WI38 (cell line): Measurements from ENCODE around the gene CCDC137.

ENCODE experiments used
- H3K4me3 ChIP-seq: 2 replicates; pipeline ENCODE4 v1.5.1; 2011; ENCODE audit warnings: low read depth, mild to moderate bottlenecking, control low read depth, low read length
- CTCF ChIP-seq: IDR thresholded peaks from 2 replicates; pipeline ENCODE4 v1.5.1; 2012; ENCODE audit warnings: low read depth, mild to moderate bottlenecking, control low read depth, low read length

The CCDC137 gene

DNA sequence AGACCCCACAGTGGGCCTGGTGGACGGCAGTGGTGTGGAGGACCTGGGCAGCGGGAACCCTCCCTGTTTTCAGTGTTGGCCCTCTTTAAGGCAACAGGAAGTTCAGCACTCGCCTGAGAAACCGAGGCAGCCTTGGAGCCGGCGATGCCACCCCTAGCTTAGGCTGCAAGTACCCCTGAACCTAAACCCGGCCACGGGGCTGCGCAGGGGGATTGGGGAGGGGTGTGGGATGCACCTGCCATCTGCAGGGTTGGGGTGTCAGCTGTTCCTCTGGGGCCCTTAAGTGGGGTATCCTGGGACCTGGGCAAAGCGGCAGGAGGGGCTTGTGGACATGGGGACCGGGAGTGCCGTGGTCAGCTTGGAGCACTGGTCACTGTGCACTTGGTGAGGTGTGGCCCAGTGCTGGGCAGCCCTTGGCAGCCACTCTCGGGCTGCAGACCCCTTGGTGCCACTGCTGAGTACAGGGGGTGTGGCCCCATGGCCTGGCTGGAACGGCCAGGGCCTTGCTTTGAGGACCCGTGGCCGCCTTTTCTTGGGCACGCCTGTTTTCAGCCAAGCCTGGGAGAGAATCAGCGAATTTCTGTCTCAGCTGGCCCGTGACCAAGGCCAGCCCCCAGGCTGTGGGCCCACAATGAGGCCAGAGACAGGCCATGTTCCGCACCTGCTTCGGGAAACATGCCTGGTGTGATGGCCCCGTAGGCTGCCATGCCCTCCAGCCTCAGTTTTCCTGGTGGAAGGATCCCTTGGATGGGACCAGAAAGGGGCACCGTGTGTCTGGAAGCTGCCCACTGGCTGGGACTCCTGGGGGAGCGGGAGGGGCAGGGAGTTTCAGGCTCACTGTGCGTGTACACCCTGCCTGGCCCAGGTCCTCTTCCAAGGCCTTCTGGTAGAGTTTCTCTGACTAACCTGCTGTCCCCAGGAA lies 41.4 kb downstream of the CCDC137 start:
- no peak for TF ChIP-seq CTCF
- H3K4me3 ChIP-seq, result no peak overlapping the region

DNA sequence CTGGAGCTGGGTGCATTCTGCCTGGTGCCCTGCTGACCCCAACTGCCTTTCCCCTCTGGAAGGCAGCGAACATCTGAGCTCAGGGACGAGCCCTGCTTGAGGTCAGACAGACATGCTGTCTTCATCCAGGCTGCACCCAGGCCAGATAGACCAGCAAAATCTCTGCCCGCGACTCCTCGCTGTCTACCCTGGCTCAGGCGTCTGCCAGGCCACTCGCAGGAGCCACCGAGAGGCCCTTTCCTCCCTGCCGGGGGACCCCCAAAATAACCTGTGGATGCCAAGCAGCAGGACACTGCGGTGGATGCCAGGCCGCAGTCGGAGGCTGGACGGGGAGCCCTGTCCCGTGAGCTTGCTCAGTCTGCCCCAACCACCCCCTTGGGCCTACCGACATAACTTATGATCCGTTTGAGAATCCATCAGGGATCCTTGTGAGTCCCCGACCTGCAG lies 42.2 kb downstream of the CCDC137 start:
- no peak for TF ChIP-seq CTCF
- H3K4me3 ChIP-seq, result no peak overlapping the region

DNA sequence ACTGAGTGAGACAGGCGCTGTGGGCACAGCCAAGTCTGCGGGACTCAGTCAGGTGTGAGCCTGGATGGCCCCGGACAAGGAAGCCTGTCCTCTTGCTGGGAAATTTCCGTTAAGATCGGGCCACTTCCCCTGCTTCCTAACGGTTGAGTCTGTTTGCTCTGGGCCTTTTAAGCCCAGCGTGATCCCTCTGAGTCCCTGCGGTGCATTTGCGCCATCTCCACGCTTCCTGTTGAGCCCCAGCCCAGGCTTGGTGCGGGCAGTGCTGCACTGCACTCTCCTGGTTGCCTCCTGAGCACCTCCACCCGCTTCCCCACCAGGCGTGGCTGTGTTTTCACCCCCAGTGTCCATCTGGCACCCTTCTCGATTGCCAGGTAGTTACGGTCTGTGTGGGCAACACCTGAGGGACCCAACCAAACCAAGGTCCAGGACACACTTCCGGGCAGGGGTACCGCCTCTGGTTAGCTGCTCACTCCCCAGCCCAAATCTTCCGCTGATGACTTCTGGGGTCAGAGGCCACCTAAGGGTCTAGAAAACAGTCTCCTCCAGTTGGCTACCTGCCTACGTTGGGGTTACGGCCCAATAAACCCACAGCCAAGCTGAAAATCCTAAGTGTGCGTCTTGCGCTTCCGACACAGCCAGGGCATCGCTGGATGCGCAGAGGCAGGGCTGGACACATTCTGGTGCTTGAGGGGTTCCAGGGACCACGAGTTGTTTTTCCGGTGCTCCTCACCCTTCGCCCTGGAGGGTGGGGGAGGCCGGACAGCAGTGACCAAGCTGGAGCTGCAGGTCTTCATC lies 44.2 kb downstream of the CCDC137 start:
- no peak overlapping the region for H3K4me3 ChIP-seq
- TF ChIP-seq CTCF, result no peak

GRCh38 chr17:81711814-81712467 lies 45.4 kb downstream of the CCDC137 start, which contains the start of gene SLC25A10:
Gene SLC25A10 (plus strand): TSS chr17:81712284. CDS start chr17:81712427, 143 bp downstream.
- TF ChIP-seq CTCF, result no peak
- peak within 1 kb of the TSS; percentile 67 for H3K4me3 ChIP-seq

- H3K4me3 ChIP-seq, result peak overlapping the region; percentile 67
- TF ChIP-seq CTCF, result no peak
Measured at GRCh38 chr17:81712468-81713003, 46.0 kb downstream of the CCDC137 start.

DNA sequence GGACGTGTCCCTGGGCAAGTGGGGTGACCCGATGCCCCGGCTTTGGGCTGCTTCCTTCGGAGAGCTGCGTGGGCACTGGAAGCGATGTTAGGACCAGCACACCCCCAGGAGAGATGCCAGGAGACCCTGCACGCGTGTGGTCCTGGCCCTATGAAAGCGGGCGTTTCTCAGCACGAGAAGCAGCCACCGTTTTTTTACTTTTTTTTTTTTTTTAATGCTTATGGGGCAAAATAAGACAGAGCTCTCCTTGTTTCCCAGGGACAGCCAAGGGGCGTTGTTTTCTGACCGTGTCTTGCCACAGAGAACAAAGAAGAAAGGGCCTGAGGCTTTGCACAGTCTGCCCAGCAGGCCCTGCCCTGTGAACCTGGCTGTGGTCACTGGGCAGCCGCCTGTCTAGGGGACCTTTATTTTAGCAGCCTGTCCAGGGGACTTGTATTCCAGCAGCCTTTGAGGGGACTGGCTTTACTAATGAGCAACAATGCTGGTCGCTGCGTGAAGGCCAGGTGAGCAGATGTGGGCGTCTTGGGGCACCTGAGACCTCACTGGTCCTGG lies 46.5 kb downstream of the CCDC137 start:
- TF ChIP-seq CTCF, result no peak
- peak overlapping the region; percentile 67 for H3K4me3 ChIP-seq
